D341Med (cell line): Measurements from ENCODE around the gene TMEM88.

ENCODE experiments used
- DNase-seq: peaks from one replicate; pipeline ENCODE4 v3.0.0; 2012; ENCODE audit warnings: low spot score

Gene TMEM88

GRCh38 chr17:7833011-7833794, 21.7 kb upstream of the TMEM88 start:
- no peak for DNase-seq

GRCh38 chr17:7833795-7834541, 20.9 kb upstream of the TMEM88 start, which contains the start of gene KDM6B:
Gene KDM6B, plus strand, starts transcription at chr17:7834217. Its CDS starts 11,338 bp downstream, at chr17:7845555.
- DNase-seq: peak; percentile 81

GRCh38 chr17:7834542-7834956, 20.3 kb upstream of the TMEM88 start:
- no peak for DNase-seq

- peak; percentile 85 for DNase-seq
These were observed 19.7 kb upstream of the TMEM88 start for GRCh38 chr17:7834957-7835813.

- DNase-seq: no peak
These were observed 18.9 kb upstream of the TMEM88 start for GRCh38 chr17:7835814-7836595.

- DNase-seq: peak; percentile 64
These were observed 18.1 kb upstream of the TMEM88 start for GRCh38 chr17:7836596-7837407.

- DNase-seq: no peak
These were observed 17.3 kb upstream of the TMEM88 start for GRCh38 chr17:7837408-7838088.

- no peak for DNase-seq
These were observed 16.5 kb upstream of the TMEM88 start for GRCh38 chr17:7838090-7839075.

GRCh38 chr17:7839190-7839875, 15.5 kb upstream of the TMEM88 start:
- no peak for DNase-seq

- DNase-seq: no peak
These were observed 15.0 kb upstream of the TMEM88 start for GRCh38 chr17:7839876-7840261.

- no peak for DNase-seq
These were observed 14.4 kb upstream of the TMEM88 start for GRCh38 chr17:7840441-7840840.

- no peak for DNase-seq
These were observed 14.0 kb upstream of the TMEM88 start for GRCh38 chr17:7840875-7841274.

- no peak for DNase-seq
These were observed 13.4 kb upstream of the TMEM88 start for GRCh38 chr17:7841396-7841914.

GRCh38 chr17:7841915-7842379, 12.9 kb upstream of the TMEM88 start:
- DNase-seq: peak; percentile 80

- no peak for DNase-seq
These were observed 12.2 kb upstream of the TMEM88 start for GRCh38 chr17:7842380-7843256.

- DNase-seq: no peak
These were observed 11.7 kb upstream of the TMEM88 start for GRCh38 chr17:7843257-7843535.
